GM20431 (cell line): ENCODE data around the gene DCST1.

Experiments used
- in situ Hi-C: fragments of 300-500 bp; cut with MseI, MboI; formaldehyde crosslinking; loops from one replicate; pipeline ENCODE4 v1.15.0; 2020; ENCODE audit warnings: low sequenced_read_pairs; ENCODE audit not compliant: unreplicated experiment

Gene DCST1

GRCh38 chr1:155000726-155001424, 32.7 kb upstream of the DCST1 start:
- in situ Hi-C loops = no loop called here

GRCh38 chr1:155001425-155001674, 32.3 kb upstream of the DCST1 start:
- in situ Hi-C loops = no loop called here

- in situ Hi-C loops = no loop called here
Observed at GRCh38 chr1:155001675-155002463, 31.8 kb upstream of the DCST1 start.

GRCh38 chr1:155002464-155003226, 31.0 kb upstream of the DCST1 start, which contains the start of gene ZBTB7B:
ZBTB7B (plus strand) TSS chr1:155002802; CDS start chr1:155014661, 11,859 bp downstream.
- in situ Hi-C loops = no loop called here

- in situ Hi-C loops = no loop called here
Observed at GRCh38 chr1:155003227-155003765, 30.3 kb upstream of the DCST1 start.

- in situ Hi-C loops = no loop called here
Observed at GRCh38 chr1:155003766-155004351, 29.8 kb upstream of the DCST1 start.

- in situ Hi-C loops = no loop called here
Observed at GRCh38 chr1:155004352-155005075, 29.1 kb upstream of the DCST1 start.

- in situ Hi-C loops = no loop called here
Observed at GRCh38 chr1:155005076-155006011, 28.3 kb upstream of the DCST1 start.

- in situ Hi-C loops = no loop called here
Observed at GRCh38 chr1:155006601-155007101, 27.0 kb upstream of the DCST1 start.

- in situ Hi-C loops = no loop called here
Observed at GRCh38 chr1:155007251-155007828, 26.3 kb upstream of the DCST1 start.

GRCh38 chr1:155008015-155008941, 25.3 kb upstream of the DCST1 start:
- in situ Hi-C loops = no loop called here

GRCh38 chr1:155009221-155009711, 24.4 kb upstream of the DCST1 start:
- in situ Hi-C loops = no loop called here

- in situ Hi-C loops = no loop called here
Observed at GRCh38 chr1:155009742-155010141, 23.9 kb upstream of the DCST1 start.

- in situ Hi-C loops = no loop called here
Observed at GRCh38 chr1:155010211-155010918, 23.3 kb upstream of the DCST1 start.

GRCh38 chr1:155011004-155011416, 22.6 kb upstream of the DCST1 start:
- in situ Hi-C loops = no loop called here

GRCh38 chr1:155011437-155012025, 22.1 kb upstream of the DCST1 start:
- in situ Hi-C loops = no loop called here
